ENCODE data around the gene CCNE1.
A peak's percentile ranks its signal among the peaks of the same experiment; 100 is the strongest.
"Not testable (repeated sequence)": the region's sequence is repeated elsewhere in the genome, so short reads cannot be mapped to it uniquely, and the experiment has no call there.

Gene CCNE1

GRCh38 chr19:29815231-29815630 is 3.4 kb downstream of the CCNE1 start:
- no peak for DNase-seq (ENCODE audit: low spot score)

- DNase-seq (ENCODE audit: low spot score) = no peak
These were observed 5.5 kb downstream of the CCNE1 start for GRCh38 chr19:29817316-29817715.

GRCh38 chr19:29819300-29819699 is 7.5 kb downstream of the CCNE1 start:
- DNase-seq (ENCODE audit: low spot score) = no peak

GRCh38 chr19:29819986-29820385 is 8.2 kb downstream of the CCNE1 start:
- DNase-seq (ENCODE audit: low spot score) = no peak

GRCh38 chr19:29823581-29824330 is 12.0 kb downstream of the CCNE1 start:
- DNase-seq (ENCODE audit: low spot score) = no peak

GRCh38 chr19:29825263-29825662 is 13.5 kb downstream of the CCNE1 start:
- DNase-seq (ENCODE audit: low spot score) = not testable (repeated sequence)

- DNase-seq (ENCODE audit: low spot score) = no peak
These were observed 19.3 kb downstream of the CCNE1 start for GRCh38 chr19:29831041-29831548.

GRCh38 chr19:29831686-29832085 is 19.9 kb downstream of the CCNE1 start:
- no peak for DNase-seq (ENCODE audit: low spot score)

- no peak for DNase-seq (ENCODE audit: low spot score)
These were observed 21.0 kb downstream of the CCNE1 start for GRCh38 chr19:29832801-29833200.

GRCh38 chr19:29833614-29834261 is 21.9 kb downstream of the CCNE1 start:
- no peak for DNase-seq (ENCODE audit: low spot score)

- no peak for DNase-seq (ENCODE audit: low spot score)
These were observed 23.4 kb downstream of the CCNE1 start for GRCh38 chr19:29834991-29835846.

GRCh38 chr19:29836409-29836825 is 24.6 kb downstream of the CCNE1 start:
- no peak for DNase-seq (ENCODE audit: low spot score)

GRCh38 chr19:29837448-29837981 is 25.7 kb downstream of the CCNE1 start:
- no peak for DNase-seq (ENCODE audit: low spot score)

GRCh38 chr19:29837996-29838395 is 26.2 kb downstream of the CCNE1 start:
- DNase-seq (ENCODE audit: low spot score) = no peak

- DNase-seq (ENCODE audit: low spot score) = no peak
These were observed 28.5 kb downstream of the CCNE1 start for GRCh38 chr19:29840066-29840950.

GRCh38 chr19:29841209-29841558 is 29.4 kb downstream of the CCNE1 start:
- DNase-seq (ENCODE audit: low spot score) = no peak

GRCh38 chr19:29841559-29842367 is 30.0 kb downstream of the CCNE1 start:
- DNase-seq (ENCODE audit: low spot score) = no peak

- no peak for DNase-seq (ENCODE audit: low spot score)
These were observed 30.8 kb downstream of the CCNE1 start for GRCh38 chr19:29842471-29843179.

GRCh38 chr19:29843180-29844051 is 31.6 kb downstream of the CCNE1 start:
- peak; percentile 75 for DNase-seq (ENCODE audit: low spot score)
